ENCODE data around the gene CNTN4.

DNA sequence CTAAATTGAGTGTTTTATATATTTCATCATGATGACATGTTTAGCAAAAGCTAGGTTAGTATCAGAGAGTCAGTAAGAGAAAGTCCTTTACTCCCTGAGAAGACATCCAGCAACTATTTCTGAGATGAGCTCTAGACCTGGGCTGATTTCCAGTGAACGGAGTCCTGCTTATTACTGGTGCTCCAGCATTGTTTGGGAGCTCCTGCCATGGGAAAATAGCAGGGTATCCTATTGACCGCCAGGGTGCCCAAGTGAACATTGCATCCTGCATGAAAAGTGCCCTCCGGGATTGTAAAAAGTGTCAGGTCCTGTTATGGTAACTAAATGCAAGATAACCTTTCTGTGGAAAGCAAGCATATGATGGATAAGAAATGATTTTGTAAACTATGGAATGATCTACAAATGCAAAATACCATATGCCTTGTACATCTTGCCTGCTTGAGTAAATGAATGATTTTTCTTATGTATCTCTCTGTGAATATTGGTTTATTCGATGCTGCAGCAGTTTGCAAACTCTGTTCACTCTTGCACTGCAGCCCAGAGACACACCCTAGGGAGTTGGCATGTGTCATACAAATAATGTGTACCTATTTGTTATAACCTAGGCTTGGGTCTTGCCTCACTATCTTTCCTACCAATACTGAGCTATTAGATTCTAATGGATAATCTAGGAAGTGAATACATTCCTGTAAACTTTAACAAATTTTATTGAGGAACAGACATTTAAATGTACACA, 914.8 kb downstream of the CNTN4 start:
- TF ChIP-seq, protein P1, sequence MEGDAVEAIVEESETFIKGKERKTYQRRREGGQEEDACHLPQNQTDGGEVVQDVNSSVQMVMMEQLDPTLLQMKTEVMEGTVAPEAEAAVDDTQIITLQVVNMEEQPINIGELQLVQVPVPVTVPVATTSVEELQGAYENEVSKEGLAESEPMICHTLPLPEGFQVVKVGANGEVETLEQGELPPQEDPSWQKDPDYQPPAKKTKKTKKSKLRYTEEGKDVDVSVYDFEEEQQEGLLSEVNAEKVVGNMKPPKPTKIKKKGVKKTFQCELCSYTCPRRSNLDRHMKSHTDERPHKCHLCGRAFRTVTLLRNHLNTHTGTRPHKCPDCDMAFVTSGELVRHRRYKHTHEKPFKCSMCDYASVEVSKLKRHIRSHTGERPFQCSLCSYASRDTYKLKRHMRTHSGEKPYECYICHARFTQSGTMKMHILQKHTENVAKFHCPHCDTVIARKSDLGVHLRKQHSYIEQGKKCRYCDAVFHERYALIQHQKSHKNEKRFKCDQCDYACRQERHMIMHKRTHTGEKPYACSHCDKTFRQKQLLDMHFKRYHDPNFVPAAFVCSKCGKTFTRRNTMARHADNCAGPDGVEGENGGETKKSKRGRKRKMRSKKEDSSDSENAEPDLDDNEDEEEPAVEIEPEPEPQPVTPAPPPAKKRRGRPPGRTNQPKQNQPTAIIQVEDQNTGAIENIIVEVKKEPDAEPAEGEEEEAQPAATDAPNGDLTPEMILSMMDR (IDR thresholded peaks at IDR 0.05; ENCODE audit: low read length), result no peak
- TF ChIP-seq EZH2 (optimal IDR thresholded peaks at IDR 0.05; ENCODE audit: low read depth, low read length), result no peak
